ENCODE measurements around the gene FLVCR1.

- TF ChIP-seq, protein P1, sequence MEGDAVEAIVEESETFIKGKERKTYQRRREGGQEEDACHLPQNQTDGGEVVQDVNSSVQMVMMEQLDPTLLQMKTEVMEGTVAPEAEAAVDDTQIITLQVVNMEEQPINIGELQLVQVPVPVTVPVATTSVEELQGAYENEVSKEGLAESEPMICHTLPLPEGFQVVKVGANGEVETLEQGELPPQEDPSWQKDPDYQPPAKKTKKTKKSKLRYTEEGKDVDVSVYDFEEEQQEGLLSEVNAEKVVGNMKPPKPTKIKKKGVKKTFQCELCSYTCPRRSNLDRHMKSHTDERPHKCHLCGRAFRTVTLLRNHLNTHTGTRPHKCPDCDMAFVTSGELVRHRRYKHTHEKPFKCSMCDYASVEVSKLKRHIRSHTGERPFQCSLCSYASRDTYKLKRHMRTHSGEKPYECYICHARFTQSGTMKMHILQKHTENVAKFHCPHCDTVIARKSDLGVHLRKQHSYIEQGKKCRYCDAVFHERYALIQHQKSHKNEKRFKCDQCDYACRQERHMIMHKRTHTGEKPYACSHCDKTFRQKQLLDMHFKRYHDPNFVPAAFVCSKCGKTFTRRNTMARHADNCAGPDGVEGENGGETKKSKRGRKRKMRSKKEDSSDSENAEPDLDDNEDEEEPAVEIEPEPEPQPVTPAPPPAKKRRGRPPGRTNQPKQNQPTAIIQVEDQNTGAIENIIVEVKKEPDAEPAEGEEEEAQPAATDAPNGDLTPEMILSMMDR (IDR thresholded peaks at IDR 0.05): no peak
- no peak for TF ChIP-seq POLR2A (IDR thresholded peaks at IDR 0.05)
These were observed 20.3 kb downstream of the FLVCR1 start for GRCh38 chr1:212878418-212878817.

Measured in right lobe of liver (tissue), 4 donors.